ENCODE data around the gene STRA8. TPM values are rescaled to one million over a fixed set of nuclear protein-coding genes. Genes with fewer than 3 reads are reported as not detected.

The STRA8 gene
- total RNA-seq, 1 experiment from 2014 or later: not detected

GRCh38 chr7:135204876-135205275 lies 28.8 kb upstream of the STRA8 start:
- Histone ChIP-seq H3K4me1 (ENCODE audit: control insufficient read depth, insufficient read depth, low read length) (no peaks in the 10 kb centered on the region), H3K4me3 (ENCODE audit: low read depth in 2 of 2, low read length in 2 of 2) (no peak overlapping the region), H3K9me3 (ENCODE audit: control insufficient read depth, insufficient read depth, low read depth, low read length) (no peaks in the 10 kb centered on the region), H3K27ac (ENCODE audit: low read length) (no peak overlapping the region), H3K36me3 (ENCODE audit: control insufficient read depth, insufficient read depth, low read length) (no peaks in the 10 kb centered on the region), H3K27me3 (ENCODE audit: control insufficient read depth, insufficient read depth, low read length) (no peaks in the 10 kb centered on the region)
- intact Hi-C loops (cut with micrococcal nuclease; ENCODE audit: unreplicated experiment): no loop called here
- DNase-seq (ENCODE audit: low read depth, low spot score): no peak
- no peak for TF ChIP-seq CTCF (IDR thresholded peaks at IDR 0.05)
- TF ChIP-seq REST (IDR thresholded peaks at IDR 0.05; ENCODE audit: insufficient read depth in 1 of 2, low read depth in 2 of 2, low read length in 1 of 2): no peak
- no peak for TF ChIP-seq TCF7L2 (IDR thresholded peaks at IDR 0.05; ENCODE audit: low read depth, low read length)
- no peak for TF ChIP-seq SIN3A (IDR thresholded peaks at IDR 0.05; ENCODE audit: borderline replicate concordance, insufficient read depth, low read depth, low read length)
- no peak for TF ChIP-seq POLR2AphosphoS5 (IDR thresholded peaks at IDR 0.05; ENCODE audit: low read depth, low read length)
- BruUV-seq (replicated peaks): no TSS peak
- in situ Hi-C loops (cut with HindIII; ENCODE audit: low pct_unique_long_range_greater_than_20kb, low sequenced_read_pairs): no loop called here
- ChIA-PET POLR2A (no interaction called here), CTCF (no interaction called here)
- no peak for ATAC-seq

GRCh38 chr7:135205850-135206249 lies 27.8 kb upstream of the STRA8 start:
- DNase-seq (ENCODE audit: low read depth, low spot score) (no peak), ATAC-seq (no peak)
- ChIA-PET CTCF (no interaction called here), POLR2A (no interaction called here)
- Histone ChIP-seq H3K9me3 (ENCODE audit: control insufficient read depth, insufficient read depth, low read depth, low read length) (no peaks in the 10 kb centered on the region), H3K36me3 (ENCODE audit: control insufficient read depth, insufficient read depth, low read length) (no peaks in the 10 kb centered on the region), H3K27ac (ENCODE audit: low read length) (no peak overlapping the region), H3K27me3 (ENCODE audit: control insufficient read depth, insufficient read depth, low read length) (no peaks in the 10 kb centered on the region), H3K4me1 (ENCODE audit: control insufficient read depth, insufficient read depth, low read length) (peaks cover 4% of the 10 kb centered on the region; the same call in 1 of the 2 replicates), H3K4me3 (ENCODE audit: low read depth in 2 of 2, low read length in 2 of 2) (no peak overlapping the region)
- TF ChIP-seq REST (IDR thresholded peaks at IDR 0.05; ENCODE audit: insufficient read depth in 1 of 2, low read depth in 2 of 2, low read length in 1 of 2) (no peak), SIN3A (IDR thresholded peaks at IDR 0.05; ENCODE audit: borderline replicate concordance, insufficient read depth, low read depth, low read length) (no peak), CTCF (IDR thresholded peaks at IDR 0.05) (no peak), POLR2AphosphoS5 (IDR thresholded peaks at IDR 0.05; ENCODE audit: low read depth, low read length) (no peak), TCF7L2 (IDR thresholded peaks at IDR 0.05; ENCODE audit: low read depth, low read length) (no peak)
- in situ Hi-C loops (cut with HindIII; ENCODE audit: low pct_unique_long_range_greater_than_20kb, low sequenced_read_pairs): no loop called here
- intact Hi-C loops (cut with micrococcal nuclease; ENCODE audit: unreplicated experiment): no loop called here
- no TSS peak for BruUV-seq (replicated peaks)
